Neutrophil (primary cell): ENCODE measurements around the gene CLPX.

Source experiments
- H3K27ac ChIP-seq: fragments of 200-600 bp; sonication (generic); 2 replicates; pipeline ENCODE4 v1.5.1; 2016; ENCODE audit warnings: mild to moderate bottlenecking, moderate library complexity
- H3K27me3 ChIP-seq: fragments of 200-600 bp; sonication (generic); 2 replicates; pipeline ENCODE4 v1.6.0; 2016; ENCODE audit warnings: mild to moderate bottlenecking
- H3K36me3 ChIP-seq: fragments of 200-600 bp; sonication (generic); 2 replicates; pipeline ENCODE4 v1.5.1; 2017
- H3K4me1 ChIP-seq, 2 experiments: fragments of 200-600 bp in 1 of 2; sonication (generic) in 1 of 2; 1 replicate in 1 of 2; 2 replicates in 1 of 2; pipeline versions ENCODE4 v1.5.1 to v1.6.1; 2013 to 2016; ENCODE audit warnings: low read depth in 1 of 2, low read length in 1 of 2, mild to moderate bottlenecking in 1 of 2, moderate library complexity in 1 of 2; ENCODE audit not compliant: control insufficient read depth in 1 of 2, insufficient read depth in 1 of 2
- H3K4me3 ChIP-seq, 2 experiments: fragments of 200-600 bp in 1 of 2; sonication (generic) in 1 of 2; 1 replicate in 1 of 2; 2 replicates in 1 of 2; pipeline ENCODE4 v1.5.1; 2013 to 2016; ENCODE audit warnings: low read depth in 1 of 2, low read length in 1 of 2, mild to moderate bottlenecking in 1 of 2, moderate library complexity in 1 of 2
- H3K9me3 ChIP-seq: fragments of 200-600 bp; sonication (generic); 2 replicates; pipeline ENCODE4 v1.5.1; 2016
- TF ChIP-seq, protein P1 (sequence below): fragments of 200-600 bp; sonication (generic); IDR thresholded peaks from 2 replicates; pipeline ENCODE4 v1.5.1; 2016; ENCODE audit warnings: antibody characterized with exemption

CLPX gene

DNA sequence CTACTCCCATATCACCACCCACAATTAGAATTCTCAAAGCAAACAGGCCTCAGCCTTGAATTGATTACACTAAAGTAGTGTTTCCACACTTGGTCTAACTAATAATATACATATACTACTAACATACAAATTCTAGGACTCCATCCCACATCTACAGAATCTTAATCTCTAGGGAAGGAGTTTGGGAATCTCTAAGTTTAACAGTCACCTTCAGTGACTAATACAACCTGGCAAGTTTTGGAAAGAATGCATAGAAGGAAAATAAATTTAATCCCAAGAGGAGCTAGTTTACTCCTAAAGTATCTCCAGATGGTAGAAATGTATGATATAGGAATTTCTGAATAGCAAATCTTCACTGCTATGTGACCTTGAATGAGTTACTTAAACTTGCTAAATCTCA is 9.1 kb downstream of the CLPX start:
- no peaks in the 10 kb centered on the region for H3K4me1 ChIP-seq
- H3K27me3 ChIP-seq = no peaks in the 10 kb centered on the region
- TF ChIP-seq, protein P1, sequence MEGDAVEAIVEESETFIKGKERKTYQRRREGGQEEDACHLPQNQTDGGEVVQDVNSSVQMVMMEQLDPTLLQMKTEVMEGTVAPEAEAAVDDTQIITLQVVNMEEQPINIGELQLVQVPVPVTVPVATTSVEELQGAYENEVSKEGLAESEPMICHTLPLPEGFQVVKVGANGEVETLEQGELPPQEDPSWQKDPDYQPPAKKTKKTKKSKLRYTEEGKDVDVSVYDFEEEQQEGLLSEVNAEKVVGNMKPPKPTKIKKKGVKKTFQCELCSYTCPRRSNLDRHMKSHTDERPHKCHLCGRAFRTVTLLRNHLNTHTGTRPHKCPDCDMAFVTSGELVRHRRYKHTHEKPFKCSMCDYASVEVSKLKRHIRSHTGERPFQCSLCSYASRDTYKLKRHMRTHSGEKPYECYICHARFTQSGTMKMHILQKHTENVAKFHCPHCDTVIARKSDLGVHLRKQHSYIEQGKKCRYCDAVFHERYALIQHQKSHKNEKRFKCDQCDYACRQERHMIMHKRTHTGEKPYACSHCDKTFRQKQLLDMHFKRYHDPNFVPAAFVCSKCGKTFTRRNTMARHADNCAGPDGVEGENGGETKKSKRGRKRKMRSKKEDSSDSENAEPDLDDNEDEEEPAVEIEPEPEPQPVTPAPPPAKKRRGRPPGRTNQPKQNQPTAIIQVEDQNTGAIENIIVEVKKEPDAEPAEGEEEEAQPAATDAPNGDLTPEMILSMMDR = no peak
- H3K36me3 ChIP-seq = peaks cover 70% of the 10 kb centered on the region
- H3K4me3 ChIP-seq = no peak overlapping the region
- no peaks in the 10 kb centered on the region for H3K9me3 ChIP-seq
- no peak overlapping the region for H3K27ac ChIP-seq

DNA sequence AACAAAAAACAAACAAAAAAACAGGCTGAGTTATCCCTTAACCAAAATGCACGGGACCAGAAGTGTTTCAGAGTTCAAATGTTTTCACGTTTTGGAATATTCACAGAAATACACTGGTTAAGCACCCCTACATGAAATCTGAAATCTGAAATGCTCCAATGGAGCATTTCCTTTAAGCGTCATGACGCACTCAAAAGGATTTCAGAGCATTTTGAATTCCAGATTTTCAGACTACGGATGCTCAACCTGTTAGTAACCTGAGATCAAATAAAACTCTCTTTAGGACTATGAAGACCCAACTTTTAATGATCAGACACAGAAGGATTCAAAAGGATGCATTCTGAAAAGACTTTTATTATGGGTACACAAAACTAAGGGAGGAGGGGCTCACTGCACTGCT is 9.6 kb downstream of the CLPX start:
- TF ChIP-seq, protein P1 = no peak
- no peak overlapping the region for H3K27ac ChIP-seq
- H3K4me3 ChIP-seq = no peak overlapping the region
- H3K36me3 ChIP-seq = peaks cover 76% of the 10 kb centered on the region
- H3K27me3 ChIP-seq = no peaks in the 10 kb centered on the region
- H3K4me1 ChIP-seq = no peaks in the 10 kb centered on the region
- no peaks in the 10 kb centered on the region for H3K9me3 ChIP-seq

DNA sequence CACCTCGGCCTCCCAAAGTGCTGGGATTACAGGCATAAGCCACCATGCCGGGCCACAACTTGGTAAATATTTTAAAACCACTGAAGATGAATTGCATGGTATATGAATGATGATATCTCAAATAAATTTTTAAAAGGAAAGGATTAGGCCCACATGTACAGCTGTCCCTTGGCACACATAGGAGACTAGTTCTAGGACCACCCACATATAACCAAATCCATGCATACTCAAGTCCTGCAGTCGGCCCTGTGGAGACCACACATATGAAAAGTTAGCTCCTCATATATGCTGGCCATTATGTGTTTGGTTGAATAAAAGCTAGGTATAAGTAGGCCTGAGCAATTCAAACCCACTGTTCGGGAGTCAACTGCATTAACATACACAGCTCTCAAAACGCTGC is 10.6 kb downstream of the CLPX start:
- H3K36me3 ChIP-seq = peaks cover 83% of the 10 kb centered on the region
- no peak overlapping the region for H3K27ac ChIP-seq
- H3K4me1 ChIP-seq = no peaks in the 10 kb centered on the region
- TF ChIP-seq, protein P1 = no peak
- no peaks in the 10 kb centered on the region for H3K27me3 ChIP-seq
- H3K9me3 ChIP-seq = no peaks in the 10 kb centered on the region
- no peak overlapping the region for H3K4me3 ChIP-seq

DNA sequence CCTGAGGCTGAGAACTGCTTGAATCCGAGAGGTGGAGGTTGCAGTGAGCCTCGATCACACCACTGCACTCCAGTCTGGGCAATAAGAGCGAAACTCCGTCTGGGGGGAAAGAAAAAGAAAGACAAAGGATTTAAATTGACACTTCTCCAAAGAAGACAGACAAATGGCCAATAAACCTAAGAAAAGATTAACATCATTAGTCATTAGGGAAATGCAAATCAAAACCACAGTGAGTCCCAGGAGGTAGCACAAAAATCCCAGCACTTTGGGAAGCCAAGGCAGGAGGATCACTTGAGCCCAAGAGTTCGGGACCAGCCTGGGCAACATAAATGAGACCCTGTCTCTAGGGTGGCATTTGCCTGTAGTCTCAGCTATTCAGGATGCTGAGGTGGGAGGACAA is 12.6 kb downstream of the CLPX start:
- H3K27ac ChIP-seq = no peak overlapping the region
- H3K36me3 ChIP-seq = peaks cover 70% of the 10 kb centered on the region

DNA sequence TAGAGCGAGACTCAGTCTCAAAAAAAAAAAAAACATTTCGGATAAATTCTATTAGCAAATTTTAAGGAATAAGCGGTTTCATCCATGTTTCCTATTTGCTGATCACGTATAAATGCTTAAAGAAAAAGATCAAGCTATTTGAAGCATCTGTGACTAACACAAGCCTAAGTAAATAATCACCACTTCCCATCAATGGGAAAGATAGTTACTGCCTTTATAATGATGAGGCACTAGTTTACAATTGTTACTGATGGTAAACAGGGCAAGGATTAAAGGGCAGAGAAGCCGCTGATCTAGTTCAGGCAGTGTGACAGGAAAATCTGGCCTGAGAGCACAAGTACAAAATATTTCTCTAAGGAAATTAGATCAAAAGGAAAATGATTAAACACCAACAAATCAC is 13.7 kb downstream of the CLPX start:
- Histone ChIP-seq H3K36me3 (peaks cover 60% of the 10 kb centered on the region), H3K4me1 (no peaks in the 10 kb centered on the region), H3K4me3 (no peak overlapping the region), H3K27me3 (no peaks in the 10 kb centered on the region), H3K9me3 (no peaks in the 10 kb centered on the region), H3K27ac (no peak overlapping the region)
- TF ChIP-seq, protein P1 = no peak

More for the DNA sequence above, 12.6 kb downstream of the CLPX start:
- Histone ChIP-seq H3K4me1 (no peaks in the 10 kb centered on the region), H3K9me3 (no peaks in the 10 kb centered on the region), H3K27me3 (no peaks in the 10 kb centered on the region), H3K4me3 (no peak overlapping the region)
- TF ChIP-seq, protein P1 = no peak

DNA sequence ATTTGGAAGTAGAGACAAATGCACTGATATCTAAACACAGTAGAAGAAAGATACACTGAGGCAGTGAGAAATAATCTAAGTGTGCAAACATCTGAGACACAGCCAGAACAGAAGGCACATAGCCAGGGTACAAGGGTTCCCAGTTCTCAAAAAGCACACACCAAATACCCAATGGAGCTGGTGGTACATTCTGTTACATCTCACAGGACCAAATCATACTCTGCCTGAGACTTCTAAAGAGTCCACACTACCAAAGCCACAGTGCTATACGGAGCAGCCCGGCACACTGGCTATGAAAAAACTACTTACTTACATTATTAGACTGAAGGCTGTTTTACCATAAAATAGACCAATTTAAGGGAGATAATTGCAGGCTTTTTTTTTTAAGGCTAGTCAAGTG is 19.3 kb downstream of the CLPX start:
- Histone ChIP-seq H3K9me3 (peaks cover 3% of the 10 kb centered on the region), H3K36me3 (peaks cover 69% of the 10 kb centered on the region)

More for the DNA sequence above, 19.3 kb downstream of the CLPX start:
- H3K4me1 ChIP-seq = no peaks in the 10 kb centered on the region
- H3K27me3 ChIP-seq = no peaks in the 10 kb centered on the region
- no peak overlapping the region for H3K4me3 ChIP-seq
- TF ChIP-seq, protein P1 = no peak
- no peak overlapping the region for H3K27ac ChIP-seq
